Measurements from ENCODE around the gene PKD1L1. TPM values are rescaled to one million over a fixed set of nuclear protein-coding genes. Genes with fewer than 3 reads are reported as not detected.
"Not testable (repeated sequence)": the region's sequence is repeated elsewhere in the genome, so short reads cannot be mapped to it uniquely, and the experiment has no call there.

The PKD1L1 gene
- total and polyA plus RNA-seq, 4 donors = 0.26 to 1.1 (median 0.55) TPM

- Histone ChIP-seq H3K4me1 (ENCODE audit: control insufficient read depth in 5 of 5, insufficient read depth in 5 of 5, low read length in 5 of 5) (peaks cover 0 to 5% (median 4%) of the 10 kb centered on the region in 5 donors), H3K36me3 (ENCODE audit: control insufficient read depth in 4 of 4, insufficient read depth in 4 of 4, low read length in 4 of 4) (no peaks in the 10 kb centered on the region), H3K4me3 (no peak overlapping the region), H3K27me3 (ENCODE audit: control insufficient read depth in 3 of 3, insufficient read depth in 3 of 3, low read length in 2 of 3) (no peaks in the 10 kb centered on the region), H3K9me3 (ENCODE audit: control insufficient read depth in 4 of 4, insufficient read depth in 3 of 4, low read length in 3 of 4) (no peaks in the 10 kb centered on the region), H3K9ac (ENCODE audit: insufficient read depth in 1 of 2, low read length in 2 of 2) (no peak overlapping the region), H3K27ac (ENCODE audit: low read depth in 1 of 2, low read length in 1 of 2) (no peak overlapping the region)
- WGBS, 2 donors = 81 to 93% methylated on average over 6 of the region's 6 CpGs
- TF ChIP-seq CTCF (IDR thresholded peaks at IDR 0.05; ENCODE audit: control extremely low read depth, extremely low read depth) = no peak
- no peak for ATAC-seq (ENCODE audit: insufficient read depth, low FRiP score)
- DNase-seq = no peak
Measured at GRCh38 chr7:47801423-47801822, 146.8 kb downstream of the PKD1L1 start.

GRCh38 chr7:47799524-47799923 is 148.7 kb downstream of the PKD1L1 start:
- H3K4me3 ChIP-seq = no peak overlapping the region
- no peaks in the 10 kb centered on the region for H3K36me3 ChIP-seq (ENCODE audit: control insufficient read depth in 4 of 4, insufficient read depth in 4 of 4, low read length in 4 of 4)
- no peak for ATAC-seq (ENCODE audit: insufficient read depth, low FRiP score)
- TF ChIP-seq CTCF (IDR thresholded peaks at IDR 0.05; ENCODE audit: control extremely low read depth, extremely low read depth) = no peak
- H3K27me3 ChIP-seq (ENCODE audit: control insufficient read depth in 3 of 3, insufficient read depth in 3 of 3, low read length in 2 of 3) = no peaks in the 10 kb centered on the region
- DNase-seq = no peak
- peaks cover 0 to 5% (median 0%) of the 10 kb centered on the region in 5 donors for H3K4me1 ChIP-seq (ENCODE audit: control insufficient read depth in 5 of 5, insufficient read depth in 5 of 5, low read length in 5 of 5)
- H3K9ac ChIP-seq (ENCODE audit: insufficient read depth in 1 of 2, low read length in 2 of 2) = no peak overlapping the region
- no peak overlapping the region for H3K27ac ChIP-seq (ENCODE audit: low read depth in 1 of 2, low read length in 1 of 2)
- H3K9me3 ChIP-seq (ENCODE audit: control insufficient read depth in 4 of 4, insufficient read depth in 3 of 4, low read length in 3 of 4) = no peaks in the 10 kb centered on the region
- WGBS, 2 donors = 96 to 100% methylated on average over 6 of the region's 6 CpGs

GRCh38 chr7:47796347-47796746 is 151.9 kb downstream of the PKD1L1 start:
- no peak for TF ChIP-seq CTCF (IDR thresholded peaks at IDR 0.05; ENCODE audit: control extremely low read depth, extremely low read depth)
- H3K27ac ChIP-seq (ENCODE audit: low read depth in 1 of 2, low read length in 1 of 2) = no peak overlapping the region
- no peak overlapping the region for H3K4me3 ChIP-seq
- H3K27me3 ChIP-seq (ENCODE audit: control insufficient read depth in 3 of 3, insufficient read depth in 3 of 3, low read length in 2 of 3) = no peaks in the 10 kb centered on the region
- no peaks in the 10 kb centered on the region for H3K4me1 ChIP-seq (ENCODE audit: control insufficient read depth in 5 of 5, insufficient read depth in 5 of 5, low read length in 5 of 5)
- no peak overlapping the region for H3K9ac ChIP-seq (ENCODE audit: insufficient read depth in 1 of 2, low read length in 2 of 2)
- DNase-seq (no peak), ATAC-seq (ENCODE audit: insufficient read depth, low FRiP score) (no peak)
- H3K9me3 ChIP-seq (ENCODE audit: control insufficient read depth in 4 of 4, insufficient read depth in 3 of 4, low read length in 3 of 4) = no peaks in the 10 kb centered on the region
- H3K36me3 ChIP-seq (ENCODE audit: control insufficient read depth in 4 of 4, insufficient read depth in 4 of 4, low read length in 4 of 4) = no peaks in the 10 kb centered on the region
- WGBS, 2 donors = 83 to 94% methylated on average over 4 of the region's 4 CpGs

GRCh38 chr7:47795631-47796030 is 152.6 kb downstream of the PKD1L1 start:
- H3K27me3 ChIP-seq (ENCODE audit: control insufficient read depth in 3 of 3, insufficient read depth in 3 of 3, low read length in 2 of 3) = no peaks in the 10 kb centered on the region
- TF ChIP-seq CTCF (IDR thresholded peaks at IDR 0.05; ENCODE audit: control extremely low read depth, extremely low read depth) = no peak
- WGBS, 2 donors = 78 to 88% methylated on average over 2 of the region's 2 CpGs
- no peaks in the 10 kb centered on the region for H3K9me3 ChIP-seq (ENCODE audit: control insufficient read depth in 4 of 4, insufficient read depth in 3 of 4, low read length in 3 of 4)
- no peaks in the 10 kb centered on the region for H3K36me3 ChIP-seq (ENCODE audit: control insufficient read depth in 4 of 4, insufficient read depth in 4 of 4, low read length in 4 of 4)
- H3K9ac ChIP-seq (ENCODE audit: insufficient read depth in 1 of 2, low read length in 2 of 2) = no peak overlapping the region
- no peaks in the 10 kb centered on the region for H3K4me1 ChIP-seq (ENCODE audit: control insufficient read depth in 5 of 5, insufficient read depth in 5 of 5, low read length in 5 of 5)
- no peak overlapping the region for H3K27ac ChIP-seq (ENCODE audit: low read depth in 1 of 2, low read length in 1 of 2)
- no peak overlapping the region for H3K4me3 ChIP-seq
- DNase-seq (no peak), ATAC-seq (ENCODE audit: insufficient read depth, low FRiP score) (no peak)

GRCh38 chr7:47795126-47795525 is 153.1 kb downstream of the PKD1L1 start:
- not testable (repeated sequence) for H3K4me3 ChIP-seq; H3K4me1 ChIP-seq (ENCODE audit: control insufficient read depth in 5 of 5, insufficient read depth in 5 of 5, low read length in 5 of 5); H3K36me3 ChIP-seq (ENCODE audit: control insufficient read depth in 4 of 4, insufficient read depth in 4 of 4, low read length in 4 of 4); H3K9me3 ChIP-seq (ENCODE audit: control insufficient read depth in 4 of 4, insufficient read depth in 3 of 4, low read length in 3 of 4); H3K27me3 ChIP-seq (ENCODE audit: control insufficient read depth in 3 of 3, insufficient read depth in 3 of 3, low read length in 2 of 3); H3K9ac ChIP-seq (ENCODE audit: insufficient read depth in 1 of 2, low read length in 2 of 2); DNase-seq; ATAC-seq (ENCODE audit: insufficient read depth, low FRiP score); H3K27ac ChIP-seq (ENCODE audit: low read depth in 1 of 2, low read length in 1 of 2)

All from lung (tissue), 12 donors.